ENCODE results near the gene SULT2B1. TPM values are rescaled to one million over a fixed set of nuclear protein-coding genes. Genes with fewer than 3 reads are reported as not detected.
"Not testable (repeated sequence)": the region's sequence is repeated elsewhere in the genome, so short reads cannot be mapped to it uniquely, and the experiment has no call there.

The SULT2B1 gene
- polyA plus RNA-seq, 3 donors from 2014 or later: not detected

DNA sequence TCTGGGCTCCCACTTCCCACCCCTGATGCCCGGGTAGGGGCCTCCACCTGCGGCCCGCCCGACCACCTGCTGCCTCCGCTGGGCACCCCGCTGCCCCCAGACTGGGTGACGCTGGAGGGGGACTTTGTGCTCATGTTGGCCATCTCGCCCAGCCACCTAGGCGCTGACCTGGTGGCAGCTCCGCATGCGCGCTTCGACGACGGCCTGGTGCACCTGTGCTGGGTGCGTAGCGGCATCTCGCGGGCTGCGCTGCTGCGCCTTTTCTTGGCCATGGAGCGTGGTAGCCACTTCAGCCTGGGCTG is 77.3 kb downstream of the SULT2B1 start:
- H3K4me1 Mint-ChIP-seq: peaks cover 46 to 52% of the 10 kb centered on the region in 2 donors
- H3K4me3 Mint-ChIP-seq: no peak overlapping the region
- H3K27ac Mint-ChIP-seq: no peak overlapping the region
- peaks cover 1 to 4% (median 2%) of the 10 kb centered on the region in 3 donors for H3K27me3 Mint-ChIP-seq (ENCODE audit: low read depth in 3 of 3)
- DNase-seq: no peak
- no peaks in the 10 kb centered on the region for H3K9me3 Mint-ChIP-seq
- H3K36me3 Mint-ChIP-seq: peaks cover 0 to 6% (median 4%) of the 10 kb centered on the region in 3 donors

DNA sequence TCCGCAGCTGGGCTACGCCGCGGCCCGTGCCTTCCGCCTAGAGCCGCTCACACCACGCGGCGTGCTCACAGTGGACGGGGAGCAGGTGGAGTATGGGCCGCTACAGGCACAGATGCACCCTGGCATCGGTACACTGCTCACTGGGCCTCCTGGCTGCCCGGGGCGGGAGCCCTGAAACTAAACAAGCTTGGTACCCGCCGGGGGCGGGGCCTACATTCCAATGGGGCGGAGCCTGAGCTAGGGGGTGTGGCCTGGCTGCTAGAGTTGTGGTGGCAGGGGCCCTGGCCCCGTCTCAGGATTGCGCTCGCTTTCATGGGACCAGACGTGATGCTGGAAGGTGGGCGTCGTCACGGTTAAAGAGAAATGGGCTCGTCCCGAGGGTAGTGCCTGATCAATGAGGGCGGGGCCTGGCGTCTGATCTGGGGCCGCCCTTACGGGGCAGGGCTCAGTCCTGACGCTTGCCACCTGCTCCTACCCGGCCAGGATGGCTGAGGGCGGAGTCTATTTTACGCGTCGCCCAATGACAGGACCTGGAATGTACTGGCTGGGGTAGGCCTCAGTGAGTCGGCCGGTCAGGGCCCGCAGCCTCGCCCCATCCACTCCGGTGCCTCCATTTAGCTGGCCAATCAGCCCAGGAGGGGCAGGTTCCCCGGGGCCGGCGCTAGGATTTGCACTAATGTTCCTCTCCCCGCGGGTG is 77.8 kb downstream of the SULT2B1 start:
- H3K4me3 Mint-ChIP-seq: no peak overlapping the region
- peak overlapping the region in 1 of 6 donors; percentile 48 for H3K27ac Mint-ChIP-seq

DNA sequence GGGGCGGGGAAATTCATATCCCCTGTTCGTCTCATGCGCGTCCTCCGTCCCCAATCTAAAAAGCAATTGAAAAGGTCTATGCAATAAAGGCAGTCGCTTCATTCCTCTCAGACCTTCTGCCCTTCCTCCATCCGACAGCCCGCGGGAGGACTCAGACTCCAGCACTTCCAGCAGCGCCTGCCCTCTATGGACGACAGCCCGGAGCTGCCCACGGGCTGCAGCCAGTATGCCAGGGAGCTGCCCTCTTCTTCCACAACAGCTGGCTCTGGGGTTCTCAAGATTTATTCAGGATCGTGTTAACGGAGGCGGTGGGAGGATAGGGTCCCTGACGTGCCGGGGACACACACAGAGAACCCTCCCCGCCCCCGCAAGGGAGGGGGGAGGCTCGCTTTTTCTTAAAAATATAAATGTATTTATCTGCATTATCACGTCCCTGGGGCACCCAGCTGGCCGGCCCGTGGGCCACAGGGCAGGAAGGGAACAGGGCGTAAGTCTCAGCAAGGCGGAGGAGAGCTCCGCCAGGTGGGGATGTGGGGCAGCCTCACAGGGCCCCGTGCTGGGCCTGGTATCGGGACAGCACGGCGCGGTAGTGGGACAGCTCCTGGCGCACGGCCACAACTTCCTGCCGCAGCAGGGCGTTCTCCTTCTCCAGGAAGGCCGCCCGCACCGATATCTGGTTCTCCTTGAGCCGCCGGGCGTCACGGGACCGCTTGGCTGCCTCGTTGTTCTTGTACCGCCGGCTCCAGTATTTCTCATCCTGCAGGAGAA is 78.5 kb downstream of the SULT2B1 start:
- H3K4me1 Mint-ChIP-seq: peaks cover 45 to 54% of the 10 kb centered on the region in 2 donors
- peaks cover 3 to 7% (median 7%) of the 10 kb centered on the region in 3 donors for H3K27me3 Mint-ChIP-seq (ENCODE audit: low read depth in 3 of 3)
- no peak overlapping the region for H3K4me3 Mint-ChIP-seq
- H3K9me3 Mint-ChIP-seq: no peaks in the 10 kb centered on the region
- H3K27ac Mint-ChIP-seq: peak overlapping the region in 1 of 6 donors; percentile 48
- DNase-seq: no peak
- H3K36me3 Mint-ChIP-seq: peaks cover 0 to 6% (median 4%) of the 10 kb centered on the region in 3 donors

More for the DNA sequence above, 77.8 kb downstream of the SULT2B1 start:
- peaks cover 0 to 6% (median 4%) of the 10 kb centered on the region in 3 donors for H3K36me3 Mint-ChIP-seq
- peaks cover 3 to 7% (median 4%) of the 10 kb centered on the region in 3 donors for H3K27me3 Mint-ChIP-seq (ENCODE audit: low read depth in 3 of 3)
- peaks cover 46 to 54% of the 10 kb centered on the region in 2 donors for H3K4me1 Mint-ChIP-seq
- H3K9me3 Mint-ChIP-seq: no peaks in the 10 kb centered on the region
- no peak for DNase-seq

DNA sequence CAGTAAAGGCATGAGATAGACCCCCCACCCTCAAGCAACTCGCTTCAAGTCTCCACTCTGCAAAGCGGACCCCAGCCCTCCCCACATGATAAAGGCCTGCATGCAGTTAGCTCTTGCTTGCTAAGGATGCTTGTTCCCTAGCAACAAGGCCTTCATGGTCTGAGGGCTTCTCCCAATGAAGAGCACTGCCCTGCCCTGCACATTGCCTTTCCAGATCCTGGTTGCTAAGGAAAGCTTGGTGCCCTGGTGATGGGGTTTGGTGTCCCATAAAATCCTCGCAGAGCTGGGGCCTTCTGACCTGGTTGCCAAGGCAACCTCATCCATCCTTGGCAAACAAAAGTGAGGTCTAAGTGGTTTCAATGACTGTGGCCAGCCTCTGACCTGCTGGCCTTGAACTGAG is 79.3 kb downstream of the SULT2B1 start:
- Mint-ChIP-seq H3K27me3 (ENCODE audit: low read depth in 3 of 3) (peaks cover 5 to 9% (median 9%) of the 10 kb centered on the region in 3 donors), H3K4me1 (peaks cover 48 to 56% of the 10 kb centered on the region in 2 donors), H3K36me3 (peaks cover 0 to 6% (median 4%) of the 10 kb centered on the region in 3 donors), H3K27ac (peak overlapping the region in 1 of 6 donors; percentile 34), H3K9me3 (no peaks in the 10 kb centered on the region), H3K4me3 (no peak overlapping the region)
- DNase-seq: no peak

- Mint-ChIP-seq H3K4me3 (peak overlapping the region in 4 of 5 donors; percentile 2 to 29 (median 16)), H3K27ac (peak overlapping the region in 4 of 6 donors; percentile 53 to 75 (median 61)), H3K27me3 (ENCODE audit: low read depth in 3 of 3) (peaks cover 6 to 11% (median 9%) of the 10 kb centered on the region in 3 donors), H3K4me1 (peaks cover 42 to 48% of the 10 kb centered on the region in 2 donors)
- DNase-seq, H3K36me3 Mint-ChIP-seq, H3K9me3 Mint-ChIP-seq: not testable (repeated sequence)
Observed at GRCh38 chr19:48632286-48632685, 80.3 kb downstream of the SULT2B1 start.

DNA sequence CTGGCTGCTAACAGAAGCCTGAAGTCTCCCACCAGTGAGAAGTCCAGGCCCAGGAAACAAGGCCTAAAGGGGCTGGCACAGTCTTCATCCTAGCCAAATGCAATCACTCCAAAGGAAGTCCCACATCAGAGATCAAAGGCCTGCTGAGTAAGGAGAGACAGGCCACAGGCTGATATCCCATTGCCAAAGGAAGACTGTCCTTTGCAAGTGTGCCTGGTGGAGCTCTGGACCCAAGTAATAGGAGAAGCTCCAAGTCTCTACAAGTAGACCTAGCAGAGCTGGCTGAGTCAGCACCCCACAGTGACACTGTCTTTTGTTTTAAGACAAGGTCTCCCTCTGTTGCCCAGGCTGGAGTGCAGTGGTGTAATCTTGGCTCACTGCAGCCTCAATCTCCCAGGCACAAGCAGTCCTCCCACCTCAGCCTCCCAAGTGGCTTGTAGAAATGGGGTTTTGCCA is 80.7 kb downstream of the SULT2B1 start:
- DNase-seq: no peak
- H3K4me3 Mint-ChIP-seq: peak overlapping the region in 4 of 5 donors; percentile 2 to 29 (median 16)
- peak overlapping the region; percentile 28 to 75 (median 54) for H3K27ac Mint-ChIP-seq
- H3K9me3 Mint-ChIP-seq: no peaks in the 10 kb centered on the region
- H3K4me1 Mint-ChIP-seq: peaks cover 41 to 43% of the 10 kb centered on the region in 2 donors
- peaks cover 0 to 6% (median 4%) of the 10 kb centered on the region in 3 donors for H3K36me3 Mint-ChIP-seq
- H3K27me3 Mint-ChIP-seq (ENCODE audit: low read depth in 3 of 3): peaks cover 10 to 15% (median 14%) of the 10 kb centered on the region in 3 donors

DNA sequence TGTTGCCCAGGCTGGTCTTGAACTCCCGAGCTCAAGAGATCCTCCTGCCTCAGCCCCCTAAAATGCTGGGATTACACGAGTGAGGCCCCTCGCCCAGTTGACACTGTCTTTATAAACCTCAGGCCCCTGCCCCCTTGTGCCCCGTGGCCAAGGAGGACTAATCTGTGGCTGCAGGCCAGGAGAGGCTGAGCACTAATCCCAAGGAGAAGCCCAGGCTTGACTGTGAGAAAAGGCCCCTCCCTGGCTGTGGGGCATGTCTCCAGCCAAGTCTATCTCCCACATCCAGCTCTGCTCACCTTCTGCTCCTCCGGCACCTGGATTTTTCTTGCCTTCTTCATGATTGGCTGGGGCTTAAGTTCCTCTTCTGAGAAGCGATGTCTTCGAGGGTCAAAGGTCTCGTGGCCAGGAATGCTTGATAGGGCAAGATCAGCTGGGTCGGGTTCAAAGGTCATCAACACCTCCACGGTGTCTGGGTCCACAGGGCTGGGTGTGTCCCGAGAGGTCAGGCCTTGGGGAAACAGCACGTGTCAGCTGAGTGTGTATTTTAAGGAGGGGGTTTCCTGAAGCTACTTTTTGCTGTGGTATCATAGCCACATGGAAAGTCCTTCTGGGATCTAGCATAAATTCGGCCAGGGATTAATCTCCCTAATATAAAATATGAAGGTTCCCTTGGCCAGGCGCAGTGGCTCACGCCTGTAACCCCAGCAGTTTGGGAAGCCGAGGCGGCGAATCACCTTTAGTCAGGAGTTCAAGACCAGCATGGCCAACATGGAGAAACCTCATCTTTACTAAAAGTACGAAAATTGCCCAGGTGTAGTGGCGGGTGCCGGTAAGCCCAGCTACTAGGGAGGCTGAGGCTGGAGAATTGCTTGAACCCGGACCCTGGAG is 81.4 kb downstream of the SULT2B1 start:
- DNase-seq: no peak
- Mint-ChIP-seq H3K36me3 (peaks cover 1 to 6% (median 4%) of the 10 kb centered on the region in 3 donors), H3K4me1 (peaks cover 42 to 46% of the 10 kb centered on the region in 2 donors), H3K27me3 (ENCODE audit: low read depth in 3 of 3) (peaks cover 14 to 18% (median 15%) of the 10 kb centered on the region in 3 donors), H3K9me3 (no peaks in the 10 kb centered on the region), H3K4me3 (peak overlapping the region in 2 of 5 donors; percentile 10 to 87), H3K27ac (peak overlapping the region; percentile 74 to 94 (median 88))

- Mint-ChIP-seq H3K27ac (peak overlapping the region; percentile 83 to 94 (median 91)), H3K36me3 (peaks cover 4 to 6% (median 5%) of the 10 kb centered on the region in 3 donors), H3K4me1 (peaks cover 44 to 48% of the 10 kb centered on the region in 2 donors), H3K4me3 (peak overlapping the region; percentile 78 to 87 (median 82)), H3K9me3 (no peaks in the 10 kb centered on the region), H3K27me3 (ENCODE audit: low read depth in 3 of 3) (peaks cover 14 to 20% (median 15%) of the 10 kb centered on the region in 3 donors)
- DNase-seq: no peak
Observed at GRCh38 chr19:48634036-48634342, 82.0 kb downstream of the SULT2B1 start.

- H3K9me3 Mint-ChIP-seq: no peaks in the 10 kb centered on the region
- peak overlapping the region; percentile 83 to 94 (median 91) for H3K27ac Mint-ChIP-seq
- H3K4me3 Mint-ChIP-seq: peak overlapping the region; percentile 78 to 87 (median 82)
- H3K4me1 Mint-ChIP-seq: peaks cover 48 to 52% of the 10 kb centered on the region in 2 donors
- H3K27me3 Mint-ChIP-seq (ENCODE audit: low read depth in 3 of 3): peaks cover 14 to 21% (median 15%) of the 10 kb centered on the region in 3 donors
- peak; percentile 85 to 86 (median 86) for DNase-seq
- peaks cover 4 to 6% (median 5%) of the 10 kb centered on the region in 3 donors for H3K36me3 Mint-ChIP-seq
Observed at GRCh38 chr19:48634424-48635262, 82.7 kb downstream of the SULT2B1 start.

DNA sequence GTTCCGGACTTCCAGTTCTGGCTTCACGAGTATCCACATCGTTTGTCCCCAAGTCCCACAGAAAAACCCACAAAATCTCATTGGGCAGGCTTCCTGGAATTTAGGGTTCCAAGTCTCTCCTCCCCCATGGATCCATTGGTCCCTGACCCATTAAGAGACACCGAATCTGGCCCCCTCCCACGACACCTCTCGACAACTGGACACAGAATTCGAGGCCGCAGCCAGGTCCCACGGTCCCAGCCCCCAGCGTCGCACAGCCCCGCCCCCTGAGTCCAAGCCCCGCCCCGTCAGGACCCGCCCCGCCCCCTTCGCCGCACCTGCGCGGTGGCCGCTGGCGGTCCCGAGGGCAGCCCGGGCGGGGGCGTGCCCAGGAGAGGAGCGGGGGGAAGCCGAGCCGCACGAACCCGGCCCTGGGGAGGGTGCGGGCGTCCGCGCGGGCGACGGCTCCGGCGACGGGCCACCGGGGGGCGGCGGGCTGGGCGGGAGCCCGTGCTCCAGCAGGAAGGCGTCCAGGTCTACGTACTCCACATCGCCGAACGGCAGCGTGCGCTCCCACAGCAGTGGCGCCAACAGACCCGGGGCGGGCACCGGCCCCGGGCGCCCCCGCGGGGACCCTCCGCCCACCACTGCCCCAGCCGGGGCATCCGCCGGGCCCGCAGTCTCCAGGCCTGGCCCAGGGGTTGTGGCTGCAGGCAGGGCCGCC is 83.4 kb downstream of the SULT2B1 start:
- peaks cover 14 to 24% (median 14%) of the 10 kb centered on the region in 3 donors for H3K27me3 Mint-ChIP-seq (ENCODE audit: low read depth in 3 of 3)
- peak; percentile 66 to 71 (median 69) for DNase-seq
- peaks cover 4 to 6% (median 5%) of the 10 kb centered on the region in 3 donors for H3K36me3 Mint-ChIP-seq
- peak overlapping the region; percentile 89 to 98 (median 92) for H3K4me3 Mint-ChIP-seq
- peaks cover 52 to 57% of the 10 kb centered on the region in 2 donors for H3K4me1 Mint-ChIP-seq
- H3K9me3 Mint-ChIP-seq: no peaks in the 10 kb centered on the region
- peak overlapping the region; percentile 78 to 99 (median 89) for H3K27ac Mint-ChIP-seq

- Mint-ChIP-seq H3K36me3 (peaks cover 4 to 6% (median 5%) of the 10 kb centered on the region in 3 donors), H3K4me3 (peak overlapping the region; percentile 89 to 98 (median 92)), H3K27me3 (ENCODE audit: low read depth in 3 of 3) (peaks cover 14 to 24% (median 14%) of the 10 kb centered on the region in 3 donors), H3K9me3 (no peaks in the 10 kb centered on the region), H3K27ac (peak overlapping the region; percentile 85 to 99 (median 98)), H3K4me1 (peaks cover 56 to 57% of the 10 kb centered on the region in 2 donors)
- DNase-seq: no peak
Observed at GRCh38 chr19:48635966-48636858, 84.2 kb downstream of the SULT2B1 start.
